Dendritic cell treated with granulocyte-macrophage colony-stimulating factor and Interleukin-4, amounts not matched to agents 40 ng/mL and 50 ng/mL, for 4 days (primary cell): ENCODE measurements around the gene MPPE1.
"Not testable (repeated sequence)": the region's sequence is repeated elsewhere in the genome, so short reads cannot be mapped to it uniquely, and the experiment has no call there.

Experiments
- H3K27ac Mint-ChIP-seq: one replicate; pipeline ENCODE4 v1.8.0; 2022; ENCODE audit warnings: mild to moderate bottlenecking, mixed read lengths
- H3K27me3 Mint-ChIP-seq: one replicate; pipeline ENCODE4 v1.8.0; 2022; ENCODE audit warnings: mild to moderate bottlenecking, mixed read lengths
- H3K36me3 Mint-ChIP-seq: one replicate; pipeline ENCODE4 v1.8.0; 2022; ENCODE audit warnings: low read depth, mixed read lengths
- H3K4me1 Mint-ChIP-seq: one replicate; pipeline ENCODE4 v1.8.0; 2022; ENCODE audit warnings: low read depth, mixed read lengths
- H3K4me3 Mint-ChIP-seq: one replicate; pipeline ENCODE4 v1.8.0; 2022; ENCODE audit warnings: mild to moderate bottlenecking, moderate library complexity, mixed read lengths
- H3K9me3 Mint-ChIP-seq: one replicate; pipeline ENCODE4 v1.8.0; 2022; ENCODE audit warnings: mixed read lengths
- intact Hi-C: fragments of 100-400 bp; cut with micrococcal nuclease; formaldehyde crosslinking; loops from one replicate; pipeline ENCODE4 v1.15.0; 2022

Gene MPPE1

DNA sequence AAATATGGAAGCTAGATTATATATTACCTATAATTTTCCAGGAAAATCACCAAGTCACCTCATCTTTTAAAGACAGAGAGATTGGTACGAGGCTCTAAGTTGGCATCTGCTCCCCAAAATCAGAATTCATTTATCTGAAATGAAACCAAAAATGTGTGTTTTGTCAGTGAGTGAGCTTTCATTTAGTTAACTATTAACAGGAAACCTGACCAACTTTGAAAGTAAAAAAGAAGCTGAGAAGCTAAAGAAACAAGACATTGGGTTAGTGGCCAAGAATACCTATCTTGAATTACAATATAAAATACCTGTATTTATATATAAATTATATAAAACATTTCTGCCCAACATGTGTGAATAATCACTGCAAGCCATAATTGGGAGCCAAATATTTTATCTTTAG lies 1.9 kb downstream of the MPPE1 start:
- H3K27me3 Mint-ChIP-seq = no peaks in the 10 kb centered on the region
- no peaks in the 10 kb centered on the region for H3K9me3 Mint-ChIP-seq
- intact Hi-C loops = no loop called here

GRCh38 chr18:11905613-11906012 lies 2.5 kb downstream of the MPPE1 start:
- Mint-ChIP-seq H3K4me3 (no peak overlapping the region), H3K9me3 (no peaks in the 10 kb centered on the region), H3K27ac (no peak overlapping the region), H3K36me3 (peaks cover 59% of the 10 kb centered on the region), H3K27me3 (no peaks in the 10 kb centered on the region), H3K4me1 (peaks cover 22% of the 10 kb centered on the region)
- intact Hi-C loops = no loop called here

More for the DNA sequence above, 1.9 kb downstream of the MPPE1 start:
- peaks cover 22% of the 10 kb centered on the region for H3K4me1 Mint-ChIP-seq
- no peak overlapping the region for H3K4me3 Mint-ChIP-seq
- no peak overlapping the region for H3K27ac Mint-ChIP-seq
- H3K36me3 Mint-ChIP-seq = peaks cover 59% of the 10 kb centered on the region

DNA sequence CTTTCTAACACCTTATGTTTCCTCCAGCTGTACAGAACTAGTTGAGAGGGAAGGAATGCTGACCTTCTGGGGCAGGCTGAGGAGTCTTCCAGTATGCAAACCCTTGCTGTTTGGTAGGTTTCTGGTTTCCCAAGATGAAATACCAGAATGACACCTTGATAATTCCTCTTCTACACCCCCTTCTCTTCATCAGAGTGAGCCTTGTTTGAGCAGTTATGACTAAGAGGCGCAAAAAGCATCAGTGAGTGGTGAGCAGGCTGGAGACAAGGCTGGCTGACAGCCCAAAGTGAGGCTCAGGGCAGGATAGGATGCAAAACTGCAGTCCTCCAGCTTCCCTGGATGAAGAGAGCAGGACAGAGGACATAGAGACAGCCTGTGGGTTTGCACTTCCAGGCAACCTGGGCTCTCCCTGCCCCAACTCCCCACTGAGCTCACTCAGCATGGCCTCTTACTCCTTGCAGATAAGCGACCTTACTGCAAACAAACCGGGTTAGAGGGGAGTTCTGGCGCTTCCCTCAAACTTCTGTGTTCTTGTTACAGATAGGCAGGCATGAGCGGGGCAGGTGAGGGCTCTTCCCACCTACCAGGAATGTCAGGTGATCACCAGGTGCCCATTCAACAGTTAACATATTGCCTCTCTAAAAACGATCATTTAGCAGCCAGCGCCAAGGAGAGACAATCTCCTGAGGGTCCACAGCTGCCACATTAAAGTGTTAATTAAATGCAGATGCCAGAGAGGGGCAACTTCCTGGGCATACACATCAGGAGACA lies 5.4 kb downstream of the MPPE1 start:
- Mint-ChIP-seq H3K4me1 (peaks cover 20% of the 10 kb centered on the region), H3K27me3 (no peaks in the 10 kb centered on the region), H3K4me3 (no peak overlapping the region), H3K9me3 (no peaks in the 10 kb centered on the region), H3K27ac (no peak overlapping the region), H3K36me3 (peaks cover 68% of the 10 kb centered on the region)
- intact Hi-C loops = no loop called here

DNA sequence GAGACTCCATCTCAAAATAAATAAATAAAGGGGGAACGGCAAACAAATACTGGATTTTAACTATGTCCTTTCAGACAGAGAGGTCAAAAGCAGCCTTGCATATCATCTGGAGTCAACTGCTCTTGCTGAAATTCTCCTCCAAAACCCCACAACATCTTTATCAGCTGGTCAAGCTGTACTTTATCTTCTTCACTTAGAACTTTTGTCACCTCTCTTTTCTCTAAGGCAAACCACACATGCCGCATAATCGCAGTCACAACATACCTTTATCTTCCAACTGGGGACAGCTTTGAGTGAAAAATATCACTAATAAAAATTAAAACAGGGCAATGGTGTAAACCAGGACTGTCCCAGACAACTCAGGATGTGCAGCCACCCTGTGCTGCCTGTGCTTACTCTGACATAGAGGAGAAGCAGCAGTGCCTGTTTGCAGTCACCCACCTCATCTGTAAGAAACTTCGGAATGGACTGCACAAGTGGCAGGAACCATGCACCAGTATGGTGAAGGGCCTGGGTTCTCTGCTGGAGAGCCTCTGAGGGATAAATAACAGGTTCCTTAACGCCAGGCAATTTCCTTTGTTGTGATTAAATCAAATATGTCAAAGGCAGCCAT lies 6.2 kb downstream of the MPPE1 start:
- H3K27me3 Mint-ChIP-seq = no peaks in the 10 kb centered on the region
- no peaks in the 10 kb centered on the region for H3K9me3 Mint-ChIP-seq
- H3K4me1 Mint-ChIP-seq = peaks cover 12% of the 10 kb centered on the region
- no peak overlapping the region for H3K27ac Mint-ChIP-seq
- H3K36me3 Mint-ChIP-seq = peaks cover 75% of the 10 kb centered on the region
- intact Hi-C loops = no loop called here
- H3K4me3 Mint-ChIP-seq = no peak overlapping the region

DNA sequence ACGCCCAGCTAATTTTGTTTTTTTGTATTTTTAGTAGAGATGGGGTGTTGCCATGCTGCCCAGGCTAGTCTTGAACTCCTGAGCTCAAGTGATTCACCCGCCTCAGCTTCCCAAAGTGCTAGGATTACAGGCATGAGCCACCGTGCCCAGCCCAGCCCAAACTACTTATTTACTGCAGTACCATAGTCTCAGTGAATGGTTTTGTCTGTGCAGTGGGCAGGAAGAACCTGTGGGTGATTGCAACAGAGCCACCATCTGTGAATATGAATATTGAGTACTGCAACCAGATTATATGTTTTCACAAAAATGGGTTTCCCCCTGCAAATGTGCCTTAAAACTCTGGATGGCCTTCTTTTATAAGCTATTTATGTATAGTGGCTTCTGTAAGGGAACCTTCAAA lies 9.1 kb downstream of the MPPE1 start:
- Mint-ChIP-seq H3K36me3 (peaks cover 80% of the 10 kb centered on the region), H3K4me1 (peaks cover 19% of the 10 kb centered on the region), H3K27ac (no peak overlapping the region), H3K4me3 (no peak overlapping the region), H3K9me3 (no peaks in the 10 kb centered on the region), H3K27me3 (no peaks in the 10 kb centered on the region)
- intact Hi-C loops = no loop called here

GRCh38 chr18:11897781-11898180 lies 10.3 kb downstream of the MPPE1 start:
- intact Hi-C loops = no loop called here
- Mint-ChIP-seq H3K36me3 (peaks cover 74% of the 10 kb centered on the region), H3K27me3 (no peaks in the 10 kb centered on the region), H3K4me1 (peaks cover 29% of the 10 kb centered on the region), H3K4me3 (no peak overlapping the region), H3K27ac (no peak overlapping the region), H3K9me3 (no peaks in the 10 kb centered on the region)

DNA sequence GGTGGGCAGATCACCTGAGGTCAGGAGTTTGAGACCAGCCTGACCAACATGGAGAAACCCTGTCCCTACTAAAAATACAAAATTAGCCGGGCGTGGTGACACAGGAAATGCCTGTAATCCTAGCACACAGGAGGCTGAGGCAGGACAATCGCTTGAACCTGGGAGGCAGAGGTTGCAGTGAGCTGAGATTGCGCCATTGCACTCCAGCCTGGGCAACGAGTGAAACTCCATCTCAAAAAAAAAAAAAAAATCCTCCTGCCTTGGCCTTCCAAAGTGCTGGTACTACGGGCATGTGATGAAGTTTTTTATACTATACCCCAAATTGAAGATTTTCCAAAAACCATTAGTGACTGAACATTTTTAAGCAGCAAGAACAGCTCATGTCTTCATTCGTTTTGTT lies 15.7 kb downstream of the MPPE1 start:
- intact Hi-C loops = loop anchor here (5.0 kb wide), 1 partner anchor 35 kb away; no protein-coding TSS in a partner anchor
- peaks cover 76% of the 10 kb centered on the region for H3K36me3 Mint-ChIP-seq
- peak overlapping the region; percentile 79 for H3K27ac Mint-ChIP-seq
- peaks cover 41% of the 10 kb centered on the region for H3K4me1 Mint-ChIP-seq
- not testable (repeated sequence) for H3K27me3 Mint-ChIP-seq, H3K9me3 Mint-ChIP-seq, H3K4me3 Mint-ChIP-seq

DNA sequence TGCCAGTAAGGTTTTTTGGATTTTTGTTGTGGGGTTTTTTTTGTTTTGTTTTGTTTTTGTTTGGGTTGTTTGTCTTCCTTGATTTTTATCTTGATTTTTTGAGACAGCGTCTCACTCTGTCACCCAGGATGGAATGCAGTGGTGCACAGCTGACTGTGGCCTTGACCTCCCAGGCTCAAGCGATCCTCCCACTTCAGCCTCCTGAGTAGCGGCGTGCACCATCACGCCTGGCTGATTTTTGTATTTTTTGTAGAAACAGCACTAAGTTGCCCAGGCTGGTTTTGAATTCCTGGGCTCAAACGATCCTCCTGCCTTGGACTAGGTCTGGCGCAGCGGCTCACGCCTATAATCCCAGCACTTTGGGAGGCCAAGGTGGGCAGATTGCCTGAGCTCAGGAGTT lies 16.4 kb downstream of the MPPE1 start:
- no peaks in the 10 kb centered on the region for H3K27me3 Mint-ChIP-seq
- peaks cover 76% of the 10 kb centered on the region for H3K36me3 Mint-ChIP-seq
- H3K4me1 Mint-ChIP-seq = peaks cover 47% of the 10 kb centered on the region
- no peak overlapping the region for H3K4me3 Mint-ChIP-seq
- intact Hi-C loops = loop anchor here (5.0 kb wide), 1 partner anchor 34 kb away; no protein-coding TSS in a partner anchor
- H3K9me3 Mint-ChIP-seq = no peaks in the 10 kb centered on the region
- no peak overlapping the region for H3K27ac Mint-ChIP-seq

DNA sequence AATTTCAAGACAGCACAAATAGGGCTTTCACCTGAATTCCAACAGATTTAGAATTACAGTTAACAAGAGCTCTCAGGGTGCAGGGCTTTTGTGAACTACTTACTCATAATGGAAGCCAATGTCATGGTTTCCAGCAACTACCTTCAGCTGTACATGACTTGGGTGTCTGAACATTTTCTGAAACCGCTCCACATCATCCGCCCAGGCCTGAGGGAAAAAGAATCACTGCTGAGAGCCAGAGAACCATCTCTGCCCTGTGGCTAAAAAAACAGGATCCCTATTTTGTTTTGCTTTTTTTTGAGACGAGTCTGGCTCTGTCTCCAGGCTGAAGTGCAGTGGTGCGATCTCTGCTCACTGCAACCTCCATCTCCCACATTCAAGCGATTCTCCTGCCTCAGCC lies 18.8 kb downstream of the MPPE1 start:
- no peaks in the 10 kb centered on the region for H3K9me3 Mint-ChIP-seq
- H3K27me3 Mint-ChIP-seq = no peaks in the 10 kb centered on the region
- intact Hi-C loops = no loop called here
- H3K36me3 Mint-ChIP-seq = peaks cover 69% of the 10 kb centered on the region
- peaks cover 53% of the 10 kb centered on the region for H3K4me1 Mint-ChIP-seq
- H3K4me3 Mint-ChIP-seq = no peak overlapping the region
- no peak overlapping the region for H3K27ac Mint-ChIP-seq

- H3K4me1 Mint-ChIP-seq = peaks cover 54% of the 10 kb centered on the region
- no peak overlapping the region for H3K27ac Mint-ChIP-seq
- peaks cover 71% of the 10 kb centered on the region for H3K36me3 Mint-ChIP-seq
- H3K4me3 Mint-ChIP-seq = no peak overlapping the region
- no peaks in the 10 kb centered on the region for H3K9me3 Mint-ChIP-seq
- intact Hi-C loops = no loop called here
- no peaks in the 10 kb centered on the region for H3K27me3 Mint-ChIP-seq
Observed at GRCh38 chr18:11888726-11889125, 19.4 kb downstream of the MPPE1 start.

DNA sequence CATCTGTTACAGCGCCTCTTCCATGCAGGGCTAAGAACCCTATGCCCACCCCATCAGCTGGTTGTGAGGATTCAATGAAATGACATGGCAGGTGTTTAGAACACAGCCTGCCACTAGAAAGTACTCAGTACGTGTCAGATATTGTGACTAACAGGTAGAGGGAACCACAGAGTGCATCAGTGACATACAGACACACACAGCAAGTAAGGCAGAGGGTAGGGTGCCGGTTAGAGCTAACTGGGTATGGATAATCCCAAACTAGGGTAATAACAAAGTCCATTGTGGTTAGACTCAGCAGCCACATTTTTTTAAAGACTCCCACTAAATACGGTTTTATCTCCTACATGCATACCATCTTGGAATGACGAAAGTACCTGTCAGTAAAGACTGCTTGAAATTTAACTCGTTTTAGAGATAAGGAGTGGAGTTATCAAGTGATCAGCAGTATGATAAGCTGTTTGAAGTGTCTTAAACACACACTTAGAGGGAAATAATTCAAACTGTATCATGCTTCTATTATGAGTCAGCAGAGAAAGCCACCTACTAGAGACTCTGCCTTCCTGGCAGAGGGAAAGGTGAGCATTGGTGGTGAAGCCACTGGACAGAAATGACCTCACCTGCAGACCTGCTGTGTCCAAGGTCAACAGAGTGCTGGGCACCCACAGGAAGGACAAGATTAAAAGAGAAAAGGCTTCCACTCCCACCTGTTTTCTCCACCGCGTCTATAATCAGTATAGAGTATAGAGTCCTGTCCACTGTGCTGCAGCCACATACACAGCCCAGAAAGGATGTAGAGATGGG lies 20.6 kb downstream of the MPPE1 start:
- H3K9me3 Mint-ChIP-seq = no peaks in the 10 kb centered on the region
- peaks cover 52% of the 10 kb centered on the region for H3K4me1 Mint-ChIP-seq
- intact Hi-C loops = no loop called here
- no peak overlapping the region for H3K4me3 Mint-ChIP-seq
- H3K27ac Mint-ChIP-seq = peak overlapping the region; percentile 34
- peaks cover 62% of the 10 kb centered on the region for H3K36me3 Mint-ChIP-seq
- H3K27me3 Mint-ChIP-seq = no peaks in the 10 kb centered on the region

DNA sequence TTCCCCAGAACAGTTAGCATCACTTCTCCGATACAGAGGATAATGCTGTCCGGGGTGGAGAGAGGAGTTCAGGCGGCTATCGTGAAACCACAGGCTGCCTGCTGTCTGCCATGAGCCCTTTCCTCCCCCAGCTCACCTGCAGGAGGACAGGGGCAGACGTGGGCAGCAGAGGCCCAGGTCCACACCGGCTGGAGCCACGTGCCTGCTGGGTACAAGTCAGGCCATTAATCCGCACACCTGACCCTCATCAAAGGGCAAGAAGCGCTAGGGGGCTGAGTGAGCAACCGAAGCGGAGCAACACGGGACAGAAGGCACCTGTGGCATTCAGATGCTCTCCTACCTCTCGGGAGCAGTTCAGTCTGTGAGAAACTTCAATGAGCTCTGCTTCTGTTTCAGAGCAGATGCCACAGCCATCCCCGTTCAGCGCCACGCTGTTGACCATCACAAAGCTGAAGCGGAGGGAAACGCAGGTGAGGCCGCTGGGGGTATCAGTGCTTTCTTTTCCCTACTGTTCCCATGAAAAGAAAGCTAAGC lies 21.5 kb downstream of the MPPE1 start:
- Mint-ChIP-seq H3K9me3 (no peaks in the 10 kb centered on the region), H3K4me1 (peaks cover 56% of the 10 kb centered on the region), H3K36me3 (peaks cover 57% of the 10 kb centered on the region), H3K27ac (no peak overlapping the region), H3K27me3 (no peaks in the 10 kb centered on the region), H3K4me3 (no peak overlapping the region)
- intact Hi-C loops = no loop called here

- H3K27ac Mint-ChIP-seq = peak overlapping the region; percentile 75
- peak overlapping the region; percentile 17 for H3K4me3 Mint-ChIP-seq
- H3K36me3 Mint-ChIP-seq = peaks cover 59% of the 10 kb centered on the region
- no peaks in the 10 kb centered on the region for H3K27me3 Mint-ChIP-seq
- H3K4me1 Mint-ChIP-seq = peaks cover 67% of the 10 kb centered on the region
- no peaks in the 10 kb centered on the region for H3K9me3 Mint-ChIP-seq
- intact Hi-C loops = no loop called here
Observed at GRCh38 chr18:11885278-11885947, 22.7 kb downstream of the MPPE1 start.
